ENCODE measurements around the gene KRTAP5-11.

- TF ChIP-seq, protein P1, sequence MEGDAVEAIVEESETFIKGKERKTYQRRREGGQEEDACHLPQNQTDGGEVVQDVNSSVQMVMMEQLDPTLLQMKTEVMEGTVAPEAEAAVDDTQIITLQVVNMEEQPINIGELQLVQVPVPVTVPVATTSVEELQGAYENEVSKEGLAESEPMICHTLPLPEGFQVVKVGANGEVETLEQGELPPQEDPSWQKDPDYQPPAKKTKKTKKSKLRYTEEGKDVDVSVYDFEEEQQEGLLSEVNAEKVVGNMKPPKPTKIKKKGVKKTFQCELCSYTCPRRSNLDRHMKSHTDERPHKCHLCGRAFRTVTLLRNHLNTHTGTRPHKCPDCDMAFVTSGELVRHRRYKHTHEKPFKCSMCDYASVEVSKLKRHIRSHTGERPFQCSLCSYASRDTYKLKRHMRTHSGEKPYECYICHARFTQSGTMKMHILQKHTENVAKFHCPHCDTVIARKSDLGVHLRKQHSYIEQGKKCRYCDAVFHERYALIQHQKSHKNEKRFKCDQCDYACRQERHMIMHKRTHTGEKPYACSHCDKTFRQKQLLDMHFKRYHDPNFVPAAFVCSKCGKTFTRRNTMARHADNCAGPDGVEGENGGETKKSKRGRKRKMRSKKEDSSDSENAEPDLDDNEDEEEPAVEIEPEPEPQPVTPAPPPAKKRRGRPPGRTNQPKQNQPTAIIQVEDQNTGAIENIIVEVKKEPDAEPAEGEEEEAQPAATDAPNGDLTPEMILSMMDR (IDR thresholded peaks at IDR 0.05; ENCODE audit: low read length): no peak
- TF ChIP-seq EZH2 (IDR thresholded peaks at IDR 0.05; ENCODE audit: borderline replicate concordance, low read length): no peak
These were observed 44.0 kb downstream of the KRTAP5-11 start for GRCh38 chr11:71538666-71538990.
